Mesenchymal stem cell (in vitro differentiated cells and primary cell): Measurements from ENCODE around the gene SCAF8.

ENCODE experiments used
- DNase-seq: peaks from one replicate; pipeline ENCODE4 v3.0.0-alpha.2; 2013
- H2AFZ ChIP-seq: one replicate; pipeline ENCODE4 v1.6.1; 2013; ENCODE audit warnings: low read depth, mild to moderate bottlenecking, control low read depth, inconsistent platforms, low read length, moderate library complexity
- H2AK5ac ChIP-seq: 2 replicates; pipeline ENCODE4 v1.6.1; 2013; ENCODE audit warnings: low read length, moderate library complexity, mild to moderate bottlenecking, inconsistent platforms; ENCODE audit not compliant: severe bottlenecking
- H2BK120ac ChIP-seq: one replicate; pipeline ENCODE4 v1.6.1; 2013; ENCODE audit warnings: low read depth, mild to moderate bottlenecking, inconsistent platforms, low read length, moderate library complexity
- H2BK12ac ChIP-seq, 2 experiments: one replicate each; pipeline ENCODE4 v1.6.1; 2013; ENCODE audit warnings: inconsistent platforms in 2 of 2, low read length in 2 of 2, mild to moderate bottlenecking in 2 of 2, moderate library complexity in 2 of 2, control low read depth in 1 of 2
- H2BK15ac ChIP-seq: one replicate; pipeline ENCODE4 v1.6.1; 2013; ENCODE audit warnings: mild to moderate bottlenecking, low read depth, inconsistent platforms; ENCODE audit not compliant: poor library complexity, severe bottlenecking
- H2BK5ac ChIP-seq: 2 replicates; pipeline ENCODE4 v1.6.1; 2013; ENCODE audit warnings: low read depth, mild to moderate bottlenecking, low read length, control low read depth, inconsistent platforms; ENCODE audit not compliant: poor library complexity, severe bottlenecking
- H3K14ac ChIP-seq, 2 experiments: one replicate each; pipeline ENCODE4 v1.6.1; 2013; ENCODE audit warnings: inconsistent platforms in 2 of 2, low read length in 2 of 2, control low read depth in 1 of 2, mild to moderate bottlenecking in 1 of 2, moderate library complexity in 1 of 2
- H3K18ac ChIP-seq, 2 experiments: one replicate each; pipeline ENCODE4 v1.6.1; 2013; ENCODE audit warnings: inconsistent platforms in 2 of 2, low read length in 2 of 2, control low read depth in 1 of 2, low read depth in 1 of 2, mild to moderate bottlenecking in 1 of 2
- H3K23ac ChIP-seq, 2 experiments: one replicate each; pipeline ENCODE4 v1.6.1; 2013; ENCODE audit warnings: inconsistent platforms in 2 of 2, low read length in 2 of 2, mild to moderate bottlenecking in 2 of 2, moderate library complexity in 2 of 2, control low read depth in 1 of 2
- H3K27ac ChIP-seq: 2 replicates; pipeline ENCODE4 v1.5.1; 2013; ENCODE audit warnings: mild to moderate bottlenecking, moderate library complexity, low read length, control low read depth, inconsistent platforms; ENCODE audit not compliant: poor library complexity, severe bottlenecking
- H3K27me3 ChIP-seq, 2 experiments: 2 replicates each; pipeline versions ENCODE4 v1.6.1 to v1.7.0; 2013; ENCODE audit warnings: low read length in 2 of 2, mild to moderate bottlenecking in 2 of 2, moderate library complexity in 2 of 2, control low read depth in 1 of 2, inconsistent platforms in 1 of 2; ENCODE audit not compliant: control insufficient read depth in 1 of 2, insufficient read depth in 1 of 2
- H3K36me3 ChIP-seq, 2 experiments: 2 replicates each; pipeline versions ENCODE4 v1.6.1 to v1.7.0; 2013; ENCODE audit warnings: low read length in 2 of 2, control low read depth in 1 of 2, inconsistent platforms in 1 of 2, low read depth in 1 of 2, mild to moderate bottlenecking in 1 of 2; ENCODE audit not compliant: insufficient read depth in 2 of 2, control insufficient read depth in 1 of 2
- H3K4ac ChIP-seq, 2 experiments: one replicate each; pipeline ENCODE4 v1.6.1; 2013; ENCODE audit warnings: inconsistent platforms in 2 of 2, low read length in 2 of 2, mild to moderate bottlenecking in 2 of 2, moderate library complexity in 2 of 2, control low read depth in 1 of 2, low read depth in 1 of 2
- H3K4me1 ChIP-seq: 2 replicates; pipeline ENCODE4 v1.6.1; 2013; ENCODE audit warnings: low read depth, low read length, control low read depth; ENCODE audit not compliant: control insufficient read depth, insufficient read depth
- H3K4me2 ChIP-seq: 2 replicates; pipeline ENCODE4 v1.6.1; 2013; ENCODE audit warnings: low read length, mild to moderate bottlenecking, inconsistent platforms; ENCODE audit not compliant: poor library complexity, severe bottlenecking
- H3K4me3 ChIP-seq, 2 experiments: 2 replicates each; pipeline versions ENCODE4 v1.5.1 to v1.7.0; 2013; ENCODE audit warnings: low read length in 2 of 2, mild to moderate bottlenecking in 2 of 2, control low read depth in 1 of 2, low read depth in 1 of 2; ENCODE audit not compliant: insufficient read depth in 1 of 2
- H3K79me1 ChIP-seq: replicated peaks from 2 replicates; pipeline ENCODE4 v1.6.1; 2013; ENCODE audit warnings: mild to moderate bottlenecking, control low read depth, low read length, inconsistent platforms; ENCODE audit not compliant: poor library complexity, severe bottlenecking
- H3K9ac ChIP-seq: 2 replicates; pipeline ENCODE4 v1.7.0; 2013; ENCODE audit warnings: mild to moderate bottlenecking, low read length, moderate library complexity
- H3K9me3 ChIP-seq: 2 replicates; pipeline ENCODE4 v1.7.0; 2013; ENCODE audit warnings: mild to moderate bottlenecking, low read length; ENCODE audit not compliant: control insufficient read depth
- H4K8ac ChIP-seq: one replicate; pipeline ENCODE4 v1.6.1; 2013; ENCODE audit warnings: inconsistent platforms, mild to moderate bottlenecking, low read length, moderate library complexity
- H4K91ac ChIP-seq: one replicate; pipeline ENCODE4 v1.6.1; 2013; ENCODE audit warnings: mild to moderate bottlenecking, low read length, inconsistent platforms
- WGBS: methylation state at CpG from one replicate; pipeline ENCODE4 v1.1.7; 2013; ENCODE audit warnings: mixed read lengths; 5-methylcytosine and 5-hydroxymethylcytosine counted together

Gene SCAF8

GRCh38 chr6:154757352-154758050 lies 24.3 kb downstream of the SCAF8 start:
- Histone ChIP-seq H3K79me1 (no peaks in the 10 kb centered on the region), H3K36me3 (no peaks in the 10 kb centered on the region), H3K27ac (no peak overlapping the region), H2AFZ (no peak overlapping the region), H3K4me3 (no peak overlapping the region), H4K91ac (no peak overlapping the region), H3K4ac (no peak overlapping the region), H3K4me2 (no peak overlapping the region), H3K9me3 (no peaks in the 10 kb centered on the region), H3K14ac (no peak overlapping the region), H3K9ac (no peak overlapping the region), H2BK12ac (no peak overlapping the region), H2AK5ac (no peak overlapping the region), H2BK15ac (no peak overlapping the region), H3K18ac (no peak overlapping the region), H3K23ac (no peak overlapping the region), H4K8ac (no peak overlapping the region), H3K4me1 (peaks cover 3% of the 10 kb centered on the region), H2BK5ac (no peak overlapping the region), H3K27me3 (no peaks in the 10 kb centered on the region), H2BK120ac (no peak overlapping the region)
- peak; percentile 28 for DNase-seq
- 55% methylated on average over 1 of the region's 3 CpGs for WGBS

- no peaks in the 10 kb centered on the region for H3K9me3 ChIP-seq
- H4K8ac ChIP-seq: no peak overlapping the region
- peaks cover 3% of the 10 kb centered on the region for H3K4me1 ChIP-seq
- no peak overlapping the region for H2AFZ ChIP-seq
- no peak overlapping the region for H4K91ac ChIP-seq
- H3K36me3 ChIP-seq: no peaks in the 10 kb centered on the region
- H3K9ac ChIP-seq: no peak overlapping the region
- no peak overlapping the region for H3K18ac ChIP-seq
- DNase-seq: no peak
- no peak overlapping the region for H3K27ac ChIP-seq
- no peaks in the 10 kb centered on the region for H3K79me1 ChIP-seq
- H2AK5ac ChIP-seq: no peak overlapping the region
- H2BK15ac ChIP-seq: no peak overlapping the region
- H2BK5ac ChIP-seq: no peak overlapping the region
- H2BK120ac ChIP-seq: no peak overlapping the region
- H3K27me3 ChIP-seq: no peaks in the 10 kb centered on the region
- no peak overlapping the region for H3K23ac ChIP-seq
- WGBS: 96% methylated on average over 6 of the region's 6 CpGs
- H3K4me3 ChIP-seq: no peak overlapping the region
- no peak overlapping the region for H3K4me2 ChIP-seq
- no peak overlapping the region for H3K4ac ChIP-seq
- no peak overlapping the region for H2BK12ac ChIP-seq
- no peak overlapping the region for H3K14ac ChIP-seq
Measured at GRCh38 chr6:154758125-154758524, 24.9 kb downstream of the SCAF8 start.

GRCh38 chr6:154763650-154764049 lies 30.4 kb downstream of the SCAF8 start:
- Histone ChIP-seq H4K91ac (no peak overlapping the region), H3K36me3 (no peaks in the 10 kb centered on the region), H3K79me1 (no peaks in the 10 kb centered on the region), H2AK5ac (no peak overlapping the region), H3K4ac (no peak overlapping the region), H3K4me2 (no peak overlapping the region), H3K9me3 (no peaks in the 10 kb centered on the region), H3K27me3 (no peaks in the 10 kb centered on the region), H3K9ac (no peak overlapping the region), H2BK15ac (no peak overlapping the region), H3K4me3 (no peak overlapping the region), H3K18ac (no peak overlapping the region), H2BK120ac (no peak overlapping the region), H3K4me1 (peaks cover 3% of the 10 kb centered on the region), H3K14ac (no peak overlapping the region), H4K8ac (no peak overlapping the region), H2BK12ac (no peak overlapping the region), H2BK5ac (no peak overlapping the region), H3K23ac (no peak overlapping the region), H3K27ac (no peak overlapping the region), H2AFZ (no peak overlapping the region)
- DNase-seq: peak; percentile 57
- WGBS: 63% methylated on average over 1 of the region's 1 CpG

- Histone ChIP-seq H2AFZ (no peak overlapping the region), H3K9ac (no peak overlapping the region), H3K4me3 (no peak overlapping the region), H2AK5ac (no peak overlapping the region), H3K27me3 (no peaks in the 10 kb centered on the region), H2BK12ac (no peak overlapping the region), H3K4me2 (no peak overlapping the region), H2BK5ac (no peak overlapping the region), H3K18ac (no peak overlapping the region), H3K23ac (no peak overlapping the region), H4K8ac (no peak overlapping the region), H3K27ac (no peak overlapping the region), H3K4ac (no peak overlapping the region), H4K91ac (no peak overlapping the region), H3K79me1 (no peaks in the 10 kb centered on the region), H3K9me3 (no peaks in the 10 kb centered on the region), H2BK15ac (no peak overlapping the region), H3K14ac (no peak overlapping the region), H2BK120ac (no peak overlapping the region), H3K36me3 (no peaks in the 10 kb centered on the region), H3K4me1 (peaks cover 5% of the 10 kb centered on the region)
- no peak for DNase-seq
- WGBS: no CpG with 5 or more reads among the region's 1 CpG
Measured at GRCh38 chr6:154765273-154765672, 32.1 kb downstream of the SCAF8 start.
